Caco-2 (cell line): ENCODE results near the gene PRPSAP2. TPM values are rescaled to one million over a fixed set of nuclear protein-coding genes. Genes with fewer than 3 reads are reported as not detected.

Experiments used
- BruUV-seq: library from RNA; stranded (reverse); fragments of 400-500 nt; replicated peaks from 2 replicates; lab custom pipeline; 2021; lab: Mats Ljungman, UMichigan
- CTCF ChIA-PET: fragments of 300-600 bp; sonication (Branson Sonifier 250); formaldehyde crosslinking; loops from one replicate; lab custom pipeline; 2022; ENCODE audit warnings: antibody characterized with exemption; lab: Charles Lee
- POLR2A ChIA-PET: fragments of 300-600 bp; sonication (Branson Sonifier 250); formaldehyde crosslinking; loops from one replicate; lab custom pipeline; 2022; ENCODE audit warnings: antibody characterized with exemption; lab: Charles Lee
- DNase-seq, 2 experiments: peaks; one replicate each; pipeline versions ENCODE4 v3.0.0 to v3.0.0-alpha.2; 2020 to 2022
- H3K27me3 ChIP-seq: replicated peaks from 2 replicates; pipeline ENCODE4 v1.6.0; 2011; ENCODE audit warnings: low read length; ENCODE audit not compliant: control insufficient read depth, insufficient read depth
- H3K36me3 ChIP-seq: 2 replicates; pipeline ENCODE4 v1.5.1; 2011; ENCODE audit warnings: low read length; ENCODE audit not compliant: control insufficient read depth, insufficient read depth
- H3K4me1 ChIP-seq: fragments of 250-450 bp; sonication (Bioruptor Pico); 2 replicates; pipeline ENCODE4 v1.5.1; 2020; ENCODE audit warnings: mild to moderate bottlenecking
- H3K4me3 ChIP-seq: 2 replicates; pipeline ENCODE4 v1.5.1; 2011; ENCODE audit warnings: low read depth, mild to moderate bottlenecking, control low read depth, low read length
- H3K9me3 ChIP-seq: fragments of 250-450 bp; sonication (Bioruptor Pico); 2 replicates; pipeline ENCODE4 v1.5.1; 2020; ENCODE audit warnings: mild to moderate bottlenecking, moderate library complexity
- H3K27ac Mint-ChIP-seq: one replicate; pipeline ENCODE4 v1.8.0; 2022; ENCODE audit warnings: mixed read lengths; ENCODE audit not compliant: unreplicated experiment
- H3K27me3 Mint-ChIP-seq: one replicate; pipeline ENCODE4 v1.8.0; 2022; ENCODE audit warnings: mixed read lengths; ENCODE audit not compliant: insufficient read depth, unreplicated experiment
- H3K36me3 Mint-ChIP-seq: one replicate; pipeline ENCODE4 v1.8.0; 2022; ENCODE audit warnings: mild to moderate bottlenecking, mixed read lengths; ENCODE audit not compliant: insufficient read depth, unreplicated experiment
- H3K4me1 Mint-ChIP-seq: one replicate; pipeline ENCODE4 v1.8.0; 2022; ENCODE audit warnings: low read depth, mixed read lengths; ENCODE audit not compliant: unreplicated experiment
- H3K4me3 Mint-ChIP-seq: one replicate; pipeline ENCODE4 v1.8.0; 2022; ENCODE audit warnings: mild to moderate bottlenecking, moderate library complexity, mixed read lengths; ENCODE audit not compliant: unreplicated experiment
- H3K9me3 Mint-ChIP-seq: one replicate; pipeline ENCODE4 v1.8.0; 2022; ENCODE audit warnings: mixed read lengths; ENCODE audit not compliant: unreplicated experiment
- intact Hi-C: fragments of 100-400 bp; cut with micrococcal nuclease; formaldehyde crosslinking; loops from one replicate; pipeline ENCODE4 v1.10.0; 2022; ENCODE audit not compliant: unreplicated experiment
- total RNA-seq: library from RNA; stranded (reverse); gene quantifications from 2 replicates; pipeline ENCODE4 v1.2.3, GENCODE V29; 2022
- TF ChIP-seq, protein P1 (sequence below), 2 experiments: fragments of 200-600 bp in 1 of 2; IDR thresholded peaks; 1 replicate in 1 of 2; 2 replicates in 1 of 2; pipeline versions ENCODE4 v1.5.1 to v1.8.0; 2011 to 2022; ENCODE audit warnings: antibody characterized with exemption in 1 of 2, control low read depth in 1 of 2, inconsistent platforms in 1 of 2, low read depth in 1 of 2, low read length in 1 of 2, mild to moderate bottlenecking in 1 of 2, moderate library complexity in 1 of 2; ENCODE audit not compliant: insufficient read depth in 1 of 2, severe bottlenecking in 1 of 2, unreplicated experiment in 1 of 2

Gene PRPSAP2
- total RNA-seq, 1 experiment from 2014 or later, result 49.0 TPM

DNA sequence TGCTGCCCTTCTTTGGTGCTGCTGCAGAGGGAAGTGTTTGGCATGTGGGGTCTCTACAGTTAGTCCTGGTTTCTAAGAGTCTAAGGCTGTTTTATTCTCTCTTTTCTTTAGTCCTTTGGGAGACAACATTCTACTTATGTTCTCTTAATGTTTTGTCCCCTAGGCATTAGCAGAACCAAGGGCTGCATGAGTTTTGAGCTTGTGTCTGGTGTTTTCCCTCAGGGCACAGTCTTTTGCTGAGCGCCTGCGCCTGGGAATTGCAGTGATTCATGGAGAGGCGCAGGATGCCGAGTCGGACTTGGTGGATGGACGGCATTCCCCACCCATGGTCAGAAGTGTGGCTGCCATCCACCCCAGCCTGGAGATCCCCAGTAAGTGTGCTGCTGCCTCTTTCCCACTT is 53.0 kb downstream of the PRPSAP2 start:
- no peaks in the 10 kb centered on the region for H3K27me3 Mint-ChIP-seq

DNA sequence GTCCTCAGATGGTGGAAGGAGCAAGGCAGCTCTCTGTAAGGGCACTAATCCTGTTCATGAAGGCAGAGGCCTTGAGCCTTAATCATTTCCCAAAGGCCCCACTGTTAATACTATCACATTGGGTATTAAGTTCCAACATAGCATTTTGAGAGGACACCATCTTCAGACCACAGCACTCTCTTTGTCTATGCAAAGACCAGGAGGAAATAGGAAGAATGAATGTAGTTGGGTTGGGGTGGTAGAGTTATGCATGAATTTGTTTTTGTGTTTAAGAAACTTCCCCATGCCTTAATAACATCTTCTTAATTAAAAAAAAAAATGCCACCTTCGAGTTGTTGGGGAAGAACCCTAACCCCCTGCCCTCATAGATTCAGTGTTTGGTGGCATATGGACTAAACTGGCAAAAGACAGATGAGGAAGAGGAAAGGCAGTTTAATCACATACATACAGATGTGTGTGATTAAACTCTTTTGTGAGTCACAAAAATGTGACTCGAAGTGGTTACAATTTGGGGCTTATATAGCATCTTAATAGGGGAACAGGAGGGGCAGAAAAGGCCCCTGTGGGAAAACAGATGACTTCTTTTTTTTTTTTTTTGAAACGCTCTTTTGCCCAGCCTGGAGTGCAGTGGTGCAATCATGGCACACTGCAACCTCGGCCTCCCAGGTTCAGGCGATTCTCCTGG is 59.0 kb downstream of the PRPSAP2 start:
- no peak overlapping the region for H3K4me3 Mint-ChIP-seq
- ChIA-PET CTCF (no interaction called here), POLR2A (no interaction called here)
- no peaks in the 10 kb centered on the region for H3K27me3 Mint-ChIP-seq
- intact Hi-C loops, result no loop called here
- peaks cover 8% of the 10 kb centered on the region; the same call in 1 of the 2 replicates for H3K4me1 ChIP-seq
- no peaks in the 10 kb centered on the region for H3K9me3 ChIP-seq
- peaks cover 66% of the 10 kb centered on the region for H3K36me3 Mint-ChIP-seq
- DNase-seq, result no peak
- H3K27ac Mint-ChIP-seq, result no peak overlapping the region
- no peaks in the 10 kb centered on the region for H3K27me3 ChIP-seq
- peaks cover 11% of the 10 kb centered on the region for H3K4me1 Mint-ChIP-seq
- TF ChIP-seq, protein P1, sequence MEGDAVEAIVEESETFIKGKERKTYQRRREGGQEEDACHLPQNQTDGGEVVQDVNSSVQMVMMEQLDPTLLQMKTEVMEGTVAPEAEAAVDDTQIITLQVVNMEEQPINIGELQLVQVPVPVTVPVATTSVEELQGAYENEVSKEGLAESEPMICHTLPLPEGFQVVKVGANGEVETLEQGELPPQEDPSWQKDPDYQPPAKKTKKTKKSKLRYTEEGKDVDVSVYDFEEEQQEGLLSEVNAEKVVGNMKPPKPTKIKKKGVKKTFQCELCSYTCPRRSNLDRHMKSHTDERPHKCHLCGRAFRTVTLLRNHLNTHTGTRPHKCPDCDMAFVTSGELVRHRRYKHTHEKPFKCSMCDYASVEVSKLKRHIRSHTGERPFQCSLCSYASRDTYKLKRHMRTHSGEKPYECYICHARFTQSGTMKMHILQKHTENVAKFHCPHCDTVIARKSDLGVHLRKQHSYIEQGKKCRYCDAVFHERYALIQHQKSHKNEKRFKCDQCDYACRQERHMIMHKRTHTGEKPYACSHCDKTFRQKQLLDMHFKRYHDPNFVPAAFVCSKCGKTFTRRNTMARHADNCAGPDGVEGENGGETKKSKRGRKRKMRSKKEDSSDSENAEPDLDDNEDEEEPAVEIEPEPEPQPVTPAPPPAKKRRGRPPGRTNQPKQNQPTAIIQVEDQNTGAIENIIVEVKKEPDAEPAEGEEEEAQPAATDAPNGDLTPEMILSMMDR (IDR thresholded peaks at IDR 0.05; ENCODE audit: insufficient read depth in 1 of 2, low read depth in 1 of 2, low read length in 1 of 2, severe bottlenecking in 1 of 2, unreplicated experiment in 1 of 2), result no peak
- H3K9me3 Mint-ChIP-seq, result no peaks in the 10 kb centered on the region
- peaks cover 5% of the 10 kb centered on the region; the same call in 1 of the 2 replicates for H3K36me3 ChIP-seq
- no peak overlapping the region for H3K4me3 ChIP-seq
- BruUV-seq, result no TSS peak

More for the DNA sequence above, 53.0 kb downstream of the PRPSAP2 start:
- TF ChIP-seq, protein P1 (IDR thresholded peaks at IDR 0.05; ENCODE audit: insufficient read depth in 1 of 2, low read depth in 1 of 2, low read length in 1 of 2, severe bottlenecking in 1 of 2, unreplicated experiment in 1 of 2), result no peak
- intact Hi-C loops, result no loop called here
- POLR2A ChIA-PET, result no interaction called here
- H3K36me3 ChIP-seq, result peaks cover 3% of the 10 kb centered on the region; the same call in 1 of the 2 replicates
- DNase-seq, result no peak
- Mint-ChIP-seq H3K4me3 (no peak overlapping the region), H3K4me1 (peaks cover 6% of the 10 kb centered on the region), H3K36me3 (peaks cover 87% of the 10 kb centered on the region), H3K27ac (peak overlapping the region; percentile 38), H3K9me3 (peaks cover 9% of the 10 kb centered on the region)
- no peaks in the 10 kb centered on the region for H3K27me3 ChIP-seq
- CTCF ChIA-PET, result no interaction called here
- no peak overlapping the region for H3K4me3 ChIP-seq
- no peaks in the 10 kb centered on the region for H3K4me1 ChIP-seq
- H3K9me3 ChIP-seq, result no peaks in the 10 kb centered on the region
- no TSS peak for BruUV-seq

DNA sequence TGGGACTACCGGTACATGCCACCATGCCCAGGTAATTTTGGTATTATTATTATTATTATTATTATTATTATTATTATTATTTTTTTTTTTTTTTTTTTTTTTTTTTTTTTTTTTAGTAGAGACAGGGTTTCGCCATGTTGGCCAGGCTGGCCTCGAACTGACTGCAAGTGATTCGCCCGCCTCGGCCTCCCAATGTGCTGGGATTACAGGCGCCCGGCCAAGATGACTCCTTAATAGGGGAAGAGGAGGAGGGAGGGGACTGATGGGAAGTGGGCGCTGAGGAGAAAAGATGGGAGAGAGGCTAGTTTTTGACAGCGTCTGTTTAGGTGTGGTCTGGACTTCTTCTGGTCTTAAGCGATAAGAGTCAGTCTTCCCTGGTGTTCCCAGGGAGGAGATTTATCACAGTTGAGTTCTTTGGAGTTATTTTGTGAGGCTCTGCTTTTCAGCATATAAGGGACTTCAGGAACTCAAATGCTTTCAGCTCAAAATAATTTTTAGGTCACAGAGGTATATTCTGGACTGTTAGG is 59.6 kb downstream of the PRPSAP2 start:
- peaks cover 5% of the 10 kb centered on the region; the same call in 1 of the 2 replicates for H3K36me3 ChIP-seq
- H3K4me3 ChIP-seq, result no peak overlapping the region
- H3K36me3 Mint-ChIP-seq, result peaks cover 60% of the 10 kb centered on the region
- H3K9me3 ChIP-seq, result no peaks in the 10 kb centered on the region
- H3K27me3 Mint-ChIP-seq, result no peaks in the 10 kb centered on the region
- ChIA-PET POLR2A (no interaction called here), CTCF (no interaction called here)
- no TSS peak for BruUV-seq
- H3K27ac Mint-ChIP-seq, result no peak overlapping the region
- H3K4me3 Mint-ChIP-seq, result no peak overlapping the region
- TF ChIP-seq, protein P1 (IDR thresholded peaks at IDR 0.05; ENCODE audit: insufficient read depth in 1 of 2, low read depth in 1 of 2, low read length in 1 of 2, severe bottlenecking in 1 of 2, unreplicated experiment in 1 of 2), result no peak
- H3K27me3 ChIP-seq, result no peaks in the 10 kb centered on the region
- no peaks in the 10 kb centered on the region for H3K9me3 Mint-ChIP-seq
- DNase-seq, result no peak
- H3K4me1 Mint-ChIP-seq, result peaks cover 11% of the 10 kb centered on the region
- intact Hi-C loops, result no loop called here
- peaks cover 8% of the 10 kb centered on the region; the same call in 1 of the 2 replicates for H3K4me1 ChIP-seq
